HG03571 (cell line): ENCODE measurements around the gene TMTC3.

Source experiments
- ATAC-seq: cut with Tn5 transposase; IDR thresholded peaks from one replicate; pipeline ENCODE4 v1.9.1; 2021; ENCODE audit not compliant: unreplicated experiment

Gene TMTC3

DNA sequence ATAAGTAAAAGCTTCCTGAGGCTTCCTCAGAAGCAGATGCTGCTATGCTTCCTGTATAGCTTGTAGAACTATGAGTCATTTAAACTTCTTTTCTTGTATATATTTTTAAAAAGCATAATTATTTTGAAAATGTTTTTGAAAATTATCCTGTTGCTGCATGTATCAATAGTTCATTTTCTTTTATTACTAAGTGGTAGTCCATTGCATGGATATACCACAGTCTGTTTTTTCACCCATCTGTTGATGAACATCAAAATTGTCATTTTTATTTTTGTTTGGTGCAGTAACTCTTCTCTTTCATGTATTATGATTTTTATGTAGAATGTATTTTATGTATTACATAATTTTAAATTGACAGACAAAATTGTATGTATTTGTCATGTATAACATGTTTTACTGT lies 81.4 kb downstream of the TMTC3 start:
- ATAC-seq: no peak

GRCh38 chr12:88225776-88226175 lies 83.7 kb downstream of the TMTC3 start:
- ATAC-seq: no peak

DNA sequence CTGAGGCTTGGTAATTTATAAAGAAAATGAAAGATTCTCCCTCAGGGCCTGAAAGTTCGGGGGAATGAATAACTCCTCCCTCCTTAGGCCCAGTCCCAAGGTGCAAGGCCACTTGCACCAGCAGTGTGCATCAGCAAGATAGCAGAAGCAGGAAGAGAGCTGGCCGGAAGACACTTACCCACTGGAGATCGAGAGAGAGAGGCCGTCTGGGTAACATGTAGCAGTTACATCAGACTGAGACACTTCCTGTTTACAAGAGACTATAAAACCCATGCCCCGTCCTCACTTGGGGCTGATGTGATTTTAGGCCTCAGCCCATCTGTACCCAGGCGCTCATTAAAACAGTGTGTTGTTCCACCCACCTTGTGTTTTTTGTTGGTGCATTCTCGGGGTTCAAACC lies 85.2 kb downstream of the TMTC3 start:
- no peak for ATAC-seq

GRCh38 chr12:88227871-88228270 lies 85.8 kb downstream of the TMTC3 start:
- no peak for ATAC-seq

DNA sequence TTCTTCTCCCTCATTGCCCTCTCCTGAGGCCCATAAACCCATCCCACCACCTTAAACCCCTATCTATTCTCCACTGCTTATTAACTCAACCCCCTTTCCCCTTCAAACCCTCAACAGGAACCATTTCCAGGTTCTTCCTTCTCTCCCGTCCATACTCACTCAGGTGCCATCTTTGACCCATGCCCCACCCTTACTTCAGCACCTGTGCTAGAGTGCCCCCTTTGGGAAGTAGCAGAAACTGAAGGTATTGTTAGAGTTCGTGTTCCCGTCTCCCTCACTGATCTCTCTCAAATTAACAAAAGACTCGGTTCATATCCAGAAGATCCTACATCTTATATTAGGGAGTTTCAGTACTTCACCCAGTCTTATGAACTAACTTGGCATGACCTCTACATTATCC lies 86.6 kb downstream of the TMTC3 start:
- no peak for ATAC-seq

DNA sequence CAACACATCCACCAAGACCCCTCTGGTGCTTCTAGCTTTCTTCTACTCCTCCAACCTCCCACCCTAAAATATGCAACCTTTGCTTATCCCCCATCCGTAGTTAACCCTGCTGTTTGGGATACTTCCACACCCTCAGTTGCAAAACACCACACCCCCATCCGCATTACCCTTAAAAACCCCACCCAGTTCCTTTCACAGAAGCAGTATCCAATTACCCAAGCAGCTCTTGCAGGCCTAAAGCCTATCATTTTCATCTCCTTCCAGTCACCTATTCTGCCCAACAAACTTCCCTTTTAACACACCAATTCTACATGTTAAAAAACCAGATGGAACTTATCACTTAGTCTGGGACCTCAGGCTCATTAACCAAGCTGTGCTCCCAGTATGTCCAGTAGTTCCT lies 88.2 kb downstream of the TMTC3 start:
- ATAC-seq: no peak

DNA sequence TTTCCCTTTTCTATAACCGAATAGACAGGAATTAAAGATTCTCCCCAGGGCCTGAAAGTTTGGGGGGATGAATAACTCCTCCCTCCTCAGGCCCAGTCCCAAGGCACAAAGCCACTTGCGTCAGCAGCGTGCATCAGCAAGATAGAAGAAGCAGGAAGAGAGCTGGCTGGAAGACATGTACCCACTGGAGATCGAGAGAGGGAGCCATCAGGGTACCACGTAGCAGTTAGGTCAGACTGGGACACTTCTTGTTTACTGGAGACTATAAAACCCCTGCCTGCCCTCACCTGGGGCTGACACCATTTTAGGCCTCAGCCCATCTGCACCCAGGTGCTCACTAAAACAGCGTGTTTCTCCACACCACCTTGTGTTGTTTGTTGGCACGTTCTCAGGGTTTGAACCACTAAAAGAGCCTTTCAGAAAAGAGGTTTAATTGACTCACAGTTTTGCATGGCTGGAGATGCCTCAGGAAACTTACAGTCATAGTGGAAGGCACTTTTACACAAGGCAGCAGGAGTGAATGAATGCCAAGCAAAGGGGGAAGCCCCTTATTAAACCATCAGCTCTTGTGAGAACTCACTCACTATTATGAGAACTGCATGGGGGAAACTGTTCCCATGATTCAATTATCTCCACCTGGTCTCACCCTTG lies 93.2 kb downstream of the TMTC3 start:
- ATAC-seq: no peak

DNA sequence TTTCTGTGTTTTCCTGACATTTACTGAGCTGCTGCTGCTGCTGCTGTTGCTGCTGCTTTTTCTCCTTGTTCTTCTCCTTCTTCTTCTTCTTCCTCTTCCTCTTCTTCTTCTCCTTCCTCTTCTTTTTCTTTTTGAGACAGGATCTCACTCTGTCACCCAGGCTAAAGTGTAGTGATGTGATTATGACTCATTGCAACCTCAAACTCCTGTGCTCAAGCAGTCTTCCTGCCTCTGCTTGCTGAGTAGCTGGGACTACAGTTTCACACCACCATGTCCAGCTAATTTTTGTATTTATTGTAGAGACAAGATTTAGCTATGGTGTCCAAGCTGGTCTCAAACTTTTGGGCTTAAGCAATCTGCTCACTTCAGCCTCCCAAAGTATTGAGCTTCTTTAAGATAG lies 95.8 kb downstream of the TMTC3 start:
- no peak for ATAC-seq

DNA sequence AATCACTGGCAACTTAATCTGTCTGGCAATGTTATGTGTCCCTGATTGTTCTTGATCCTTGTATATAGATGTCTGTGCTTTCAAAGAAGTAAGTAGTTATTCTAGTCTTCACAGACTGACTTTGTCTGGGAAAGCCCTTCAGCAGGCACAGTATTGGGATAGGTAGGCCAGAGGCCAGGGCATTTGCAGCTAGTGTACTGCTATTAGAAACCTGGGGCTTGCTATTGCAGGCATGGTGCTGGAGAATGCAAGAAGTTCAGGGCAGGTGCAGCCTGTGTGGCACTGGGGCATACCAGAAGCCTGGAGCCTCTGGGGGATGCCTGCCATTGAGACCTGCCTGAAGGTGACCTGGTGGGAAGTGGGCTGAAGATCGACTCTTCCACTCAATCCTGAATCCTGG lies 96.3 kb downstream of the TMTC3 start:
- ATAC-seq: no peak

- no peak for ATAC-seq
These were observed 99.9 kb downstream of the TMTC3 start for GRCh38 chr12:88241862-88242570.

DNA sequence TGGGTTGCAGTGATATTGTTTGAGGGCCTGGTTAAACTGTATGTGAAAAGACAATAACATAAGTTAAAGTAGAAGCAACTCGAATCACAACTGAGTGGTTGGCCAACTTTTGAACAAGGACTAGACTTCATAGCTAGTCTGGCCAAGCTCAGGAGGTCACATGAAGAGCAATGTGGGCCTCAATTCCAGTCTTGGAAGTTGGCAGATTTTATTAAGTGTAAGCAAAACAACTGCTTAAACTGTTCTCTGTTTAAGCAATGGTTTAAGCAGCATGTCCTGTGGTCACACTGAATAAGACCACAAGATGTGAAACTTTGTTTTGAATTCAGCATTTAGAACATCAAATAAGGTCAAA lies 100.4 kb downstream of the TMTC3 start:
- no peak for ATAC-seq

DNA sequence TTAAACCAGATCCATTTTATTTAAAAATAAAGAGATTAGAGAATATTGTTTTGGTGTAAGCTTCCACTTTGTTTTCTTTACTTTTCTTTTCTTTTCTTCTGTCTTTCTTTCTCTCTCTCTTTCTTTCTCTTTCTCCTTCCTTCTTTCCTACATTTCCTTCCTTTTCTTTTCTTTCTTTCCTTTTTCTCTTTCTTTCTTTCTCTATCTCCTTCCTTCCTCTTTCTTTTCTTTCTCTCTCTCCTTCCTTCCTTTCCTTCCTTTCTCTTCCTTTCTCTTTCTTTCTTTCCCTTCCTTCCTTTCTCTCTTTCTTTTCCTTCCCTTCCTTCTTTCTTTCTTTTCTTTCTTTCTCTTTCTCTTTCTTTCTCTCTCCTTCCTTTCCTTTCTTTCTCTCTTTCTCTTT lies 100.8 kb downstream of the TMTC3 start:
- ATAC-seq: no peak

DNA sequence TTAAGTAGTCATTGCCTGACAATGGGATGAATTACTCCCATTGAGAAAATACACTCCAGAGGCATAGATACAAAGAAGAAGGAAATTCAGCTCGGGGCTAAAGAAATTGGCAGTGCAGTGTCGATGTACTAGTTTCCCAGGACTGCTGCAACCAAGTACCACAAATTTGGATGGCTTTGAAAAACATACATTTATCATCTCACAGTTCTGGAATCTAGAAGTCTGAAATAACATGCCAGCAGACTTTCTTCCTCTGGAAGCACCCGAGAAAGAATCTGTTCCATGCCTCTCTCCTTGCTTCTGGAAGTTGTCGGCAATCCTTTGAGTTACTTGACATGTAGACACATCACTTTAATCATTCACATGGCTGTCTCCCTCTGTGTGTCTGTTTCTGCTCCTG lies 101.9 kb downstream of the TMTC3 start:
- no peak for ATAC-seq

- no peak for ATAC-seq
These were observed 103.8 kb downstream of the TMTC3 start for GRCh38 chr12:88245905-88246304.

GRCh38 chr12:88247241-88247643 lies 105.1 kb downstream of the TMTC3 start:
- ATAC-seq: no peak

GRCh38 chr12:88248606-88249005 lies 106.5 kb downstream of the TMTC3 start:
- ATAC-seq: no peak
